HG03521 (cell line): ENCODE data around the gene ELAVL3.
"Not testable (repeated sequence)": the region's sequence is repeated elsewhere in the genome, so short reads cannot be mapped to it uniquely, and the experiment has no call there.

Experiments
- ATAC-seq: cut with Tn5 transposase; IDR thresholded peaks from one replicate; pipeline ENCODE4 v1.9.1; 2021; ENCODE audit warnings: mild to moderate bottlenecking, moderate library complexity; ENCODE audit not compliant: unreplicated experiment

Gene ELAVL3

GRCh38 chr19:11460207-11460606 lies 20.6 kb downstream of the ELAVL3 start:
- no peak for ATAC-seq

DNA sequence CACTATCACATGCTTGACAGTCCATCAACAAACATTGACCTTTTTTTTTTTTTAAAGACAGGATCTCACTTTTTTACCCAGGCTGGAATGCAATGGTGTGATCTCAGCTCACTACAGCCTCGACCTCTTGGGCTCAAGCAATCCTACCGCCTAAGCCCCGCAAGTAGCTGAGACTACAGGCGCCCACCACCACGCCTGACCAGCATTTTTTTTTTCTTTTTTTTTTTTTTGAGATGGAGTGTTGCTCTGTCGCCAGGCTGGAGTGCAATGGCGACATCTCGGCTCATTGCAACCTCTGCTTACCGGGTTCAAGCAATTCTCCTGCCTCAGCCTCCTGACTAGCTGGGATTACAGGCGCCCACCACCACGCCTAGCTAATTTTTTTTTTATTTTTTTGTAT lies 21.9 kb downstream of the ELAVL3 start:
- not testable (repeated sequence) for ATAC-seq

GRCh38 chr19:11458236-11458900 lies 22.5 kb downstream of the ELAVL3 start:
- no peak for ATAC-seq

- ATAC-seq, result no peak
Measured at GRCh38 chr19:11457831-11458230, 23.0 kb downstream of the ELAVL3 start.

GRCh38 chr19:11457115-11457514 lies 23.7 kb downstream of the ELAVL3 start:
- no peak for ATAC-seq

DNA sequence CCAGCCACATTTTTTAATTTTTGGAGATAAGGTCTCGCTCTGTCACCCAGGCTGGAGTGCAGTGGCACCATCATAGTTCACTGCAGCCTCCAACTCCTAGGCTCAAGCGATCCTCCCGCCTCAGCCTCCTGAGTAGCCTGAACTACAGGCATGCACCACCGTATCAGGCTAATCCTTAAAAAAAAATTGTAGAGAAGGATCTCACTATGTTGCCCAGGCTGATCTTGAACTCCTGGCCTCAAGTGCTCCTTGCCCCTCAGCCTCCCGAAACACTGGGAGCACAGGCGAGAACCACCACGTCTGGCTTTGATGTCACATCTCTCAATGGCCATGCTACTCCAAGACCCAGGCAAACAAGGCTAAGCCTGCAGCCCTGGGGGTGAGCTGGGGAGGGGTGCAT lies 24.2 kb downstream of the ELAVL3 start:
- no peak for ATAC-seq

DNA sequence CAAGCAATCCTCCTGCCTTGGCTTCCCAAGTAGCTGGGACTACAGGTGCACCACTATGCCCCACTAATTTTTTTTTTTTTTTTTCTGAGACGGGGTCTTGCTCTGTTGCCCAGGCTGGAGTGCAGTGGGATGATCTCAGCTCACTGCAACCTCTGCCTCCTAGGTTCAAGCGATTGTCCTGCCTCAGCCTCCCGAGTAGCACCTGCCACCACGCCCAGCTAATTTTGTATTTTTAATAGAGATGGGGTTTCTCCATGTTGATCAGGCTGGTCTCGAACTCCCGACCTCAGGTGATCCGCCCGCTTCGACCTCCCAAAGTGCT lies 25.7 kb downstream of the ELAVL3 start:
- not testable (repeated sequence) for ATAC-seq

DNA sequence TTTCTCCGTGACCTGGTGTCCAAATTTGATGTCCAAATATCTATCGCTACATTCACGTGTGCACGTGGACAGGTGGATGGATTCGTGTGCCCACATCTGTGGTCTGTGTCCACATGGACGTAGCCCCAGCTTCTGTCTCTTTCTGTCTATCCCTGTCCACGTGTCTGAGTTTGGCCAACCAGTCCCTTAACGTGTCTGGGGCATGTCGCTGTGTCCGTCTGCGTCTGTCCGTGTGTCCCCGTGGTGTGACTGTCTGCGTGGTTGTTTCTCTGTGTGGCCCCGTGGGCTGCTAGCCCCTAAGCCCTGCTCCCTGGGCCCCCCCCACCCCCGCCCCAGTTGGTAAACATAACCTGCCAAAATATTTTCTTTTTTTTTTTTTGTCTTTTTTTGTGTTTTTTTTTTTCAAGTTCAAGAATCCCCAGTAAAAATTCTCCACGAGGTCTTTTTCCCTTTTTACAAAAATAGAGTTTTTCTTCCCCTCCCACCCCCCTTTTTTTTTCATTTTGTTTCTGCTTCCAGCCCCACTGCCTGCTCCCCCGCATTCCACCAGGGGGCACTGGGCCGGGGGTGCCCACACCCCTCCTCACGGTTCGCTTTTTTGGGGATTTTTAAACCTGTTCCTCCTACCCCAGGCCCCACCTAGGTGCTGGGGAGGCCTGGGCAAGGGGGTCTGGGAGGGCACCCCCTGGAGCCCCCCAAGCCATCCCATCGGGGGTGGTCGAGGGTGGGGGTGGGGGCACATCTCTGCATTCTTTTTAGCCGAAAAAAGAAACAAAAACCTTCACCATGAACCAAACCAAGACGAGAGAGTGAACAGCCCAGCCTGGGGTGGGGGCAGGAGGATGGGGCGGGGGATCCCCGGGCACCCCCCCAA lies 27.1 kb downstream of the ELAVL3 start:
- no peak for ATAC-seq

DNA sequence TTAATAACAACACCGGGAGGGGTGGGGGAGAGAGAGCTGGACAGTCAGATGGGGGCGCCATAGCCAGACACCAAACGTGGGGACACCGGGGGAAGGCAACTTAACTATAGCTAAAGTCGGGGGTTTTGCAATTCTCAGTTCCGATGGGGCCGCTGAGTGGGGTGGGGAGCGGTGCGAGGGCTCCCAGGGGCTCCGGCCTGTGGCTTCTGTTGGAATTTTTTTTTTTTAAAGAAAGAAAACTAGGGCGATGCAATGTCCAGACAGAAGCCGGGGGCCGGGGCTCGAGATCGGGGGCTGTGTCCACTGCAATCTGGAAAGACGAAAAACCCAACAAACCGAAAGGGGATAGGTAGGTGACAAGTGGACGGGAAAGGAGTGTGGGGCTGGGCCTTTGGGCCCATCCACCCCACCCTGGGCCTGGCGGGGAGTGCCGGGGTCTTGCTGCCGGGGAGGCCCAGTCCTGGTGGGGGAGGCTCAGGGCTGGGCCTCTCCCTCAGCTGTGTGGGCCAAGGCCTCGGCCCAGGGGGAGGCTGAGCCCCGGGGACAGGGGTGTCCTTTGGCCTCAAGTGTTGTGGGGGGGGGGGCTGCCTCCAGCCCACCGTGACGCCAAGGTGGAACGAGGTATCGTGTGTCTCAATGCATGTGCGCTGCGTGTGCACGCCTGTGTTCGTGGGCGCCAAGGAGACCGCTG lies 28.1 kb downstream of the ELAVL3 start:
- ATAC-seq, result no peak

- ATAC-seq, result no peak
Measured at GRCh38 chr19:11451871-11452619, 28.8 kb downstream of the ELAVL3 start.

GRCh38 chr19:11451327-11451870 lies 29.4 kb downstream of the ELAVL3 start:
- no peak for ATAC-seq

DNA sequence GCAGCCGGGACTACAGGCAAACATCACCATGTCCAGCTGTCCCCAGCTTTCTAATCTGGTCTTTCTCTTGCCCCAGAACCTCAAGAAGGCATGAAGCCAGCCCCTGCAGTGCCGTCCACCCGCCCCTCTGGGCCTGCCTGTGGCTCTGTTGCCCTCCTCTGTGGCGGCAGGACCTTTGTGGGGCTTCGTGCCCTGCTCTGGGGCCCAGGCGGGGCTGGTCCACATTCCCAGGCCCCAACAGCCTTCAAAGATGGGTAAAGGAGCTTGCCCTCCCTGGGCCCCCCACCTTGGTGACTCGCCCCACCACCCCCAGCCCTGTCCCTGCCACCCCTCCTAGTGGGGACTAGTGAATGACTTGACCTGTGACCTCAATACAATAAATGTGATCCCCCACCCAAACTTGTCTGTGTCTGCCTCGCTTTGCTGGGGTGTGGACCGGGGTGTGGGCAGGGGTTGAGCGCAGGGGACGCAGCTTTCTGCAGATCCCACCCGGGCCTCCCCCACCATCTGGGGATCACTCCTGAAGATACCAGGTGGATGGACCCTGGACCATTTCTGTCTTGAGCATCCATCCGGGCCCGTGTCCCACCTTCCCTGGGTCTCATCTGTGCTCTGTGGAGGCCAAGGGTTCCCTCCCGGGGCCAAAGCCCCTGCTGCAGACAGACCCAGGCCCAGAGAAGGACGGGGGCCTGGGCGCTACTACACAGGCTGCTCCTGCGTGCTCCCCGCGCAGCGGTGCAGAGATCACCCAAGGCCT lies 30.1 kb downstream of the ELAVL3 start:
- ATAC-seq, result no peak

- ATAC-seq, result no peak
Measured at GRCh38 chr19:11448923-11449554, 31.8 kb downstream of the ELAVL3 start.

DNA sequence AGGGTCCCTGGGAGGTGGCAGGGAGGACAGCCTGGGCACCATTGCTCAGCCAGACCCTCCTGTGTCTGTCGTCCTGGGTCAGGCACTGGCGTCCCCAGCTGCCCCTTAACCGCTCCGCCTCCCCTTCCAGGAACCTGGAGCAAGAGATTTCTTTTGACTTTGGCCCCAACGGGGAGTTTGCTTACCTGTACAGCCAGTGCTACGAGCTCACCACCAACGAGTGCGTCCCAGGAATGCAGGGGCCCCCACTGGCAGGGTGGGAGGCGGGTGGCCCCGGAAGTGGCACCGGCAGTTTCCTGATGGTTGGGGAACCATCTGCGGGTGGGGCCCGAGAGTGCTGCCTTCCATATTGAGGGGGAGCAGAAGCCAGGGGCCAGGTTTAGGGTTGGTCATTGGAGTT lies 32.4 kb downstream of the ELAVL3 start:
- no peak for ATAC-seq

DNA sequence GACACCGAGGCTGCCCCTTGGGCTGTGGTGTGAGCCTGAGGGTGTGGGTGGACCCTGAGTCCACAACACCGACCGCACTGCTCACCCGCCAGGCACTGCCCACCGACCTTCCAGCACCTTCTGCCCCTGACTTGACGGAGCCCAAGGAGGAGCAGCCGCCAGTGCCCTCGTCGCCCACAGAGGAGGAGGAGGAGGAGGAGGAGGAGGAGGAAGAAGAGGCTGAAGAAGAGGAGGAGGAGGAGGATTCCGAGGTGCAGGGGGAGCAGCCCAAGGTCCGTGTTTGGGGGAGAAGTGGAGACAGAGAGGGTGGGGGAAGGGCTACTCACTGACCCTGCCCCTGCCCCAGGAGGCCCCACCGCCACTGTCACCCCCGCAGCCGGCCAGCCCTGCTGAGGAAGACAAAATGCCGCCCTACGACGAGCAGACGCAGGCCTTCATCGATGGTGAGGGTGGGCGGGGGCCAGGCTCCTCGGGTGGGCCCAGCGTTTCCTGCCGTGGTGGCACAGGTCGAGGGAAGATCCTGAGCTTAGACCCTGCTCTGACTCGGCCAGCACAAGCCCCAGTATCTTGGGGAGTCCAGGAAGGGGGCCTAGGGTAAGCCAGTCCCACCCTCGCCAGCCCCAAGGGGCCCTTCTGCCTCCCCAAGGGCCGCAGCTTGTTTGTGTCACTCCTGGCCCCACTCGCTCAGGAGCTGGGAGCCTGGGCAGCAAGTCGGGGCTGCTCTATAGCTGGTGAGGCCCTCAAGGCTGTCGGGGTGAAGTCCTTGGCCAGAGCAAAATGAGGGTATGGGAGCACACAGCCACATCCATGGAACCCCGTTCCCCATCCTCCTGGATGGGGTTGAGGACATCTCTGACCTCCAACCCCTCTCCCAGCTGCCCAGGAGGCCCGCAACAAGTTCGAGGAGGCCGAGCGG lies 33.2 kb downstream of the ELAVL3 start:
- ATAC-seq, result no peak

DNA sequence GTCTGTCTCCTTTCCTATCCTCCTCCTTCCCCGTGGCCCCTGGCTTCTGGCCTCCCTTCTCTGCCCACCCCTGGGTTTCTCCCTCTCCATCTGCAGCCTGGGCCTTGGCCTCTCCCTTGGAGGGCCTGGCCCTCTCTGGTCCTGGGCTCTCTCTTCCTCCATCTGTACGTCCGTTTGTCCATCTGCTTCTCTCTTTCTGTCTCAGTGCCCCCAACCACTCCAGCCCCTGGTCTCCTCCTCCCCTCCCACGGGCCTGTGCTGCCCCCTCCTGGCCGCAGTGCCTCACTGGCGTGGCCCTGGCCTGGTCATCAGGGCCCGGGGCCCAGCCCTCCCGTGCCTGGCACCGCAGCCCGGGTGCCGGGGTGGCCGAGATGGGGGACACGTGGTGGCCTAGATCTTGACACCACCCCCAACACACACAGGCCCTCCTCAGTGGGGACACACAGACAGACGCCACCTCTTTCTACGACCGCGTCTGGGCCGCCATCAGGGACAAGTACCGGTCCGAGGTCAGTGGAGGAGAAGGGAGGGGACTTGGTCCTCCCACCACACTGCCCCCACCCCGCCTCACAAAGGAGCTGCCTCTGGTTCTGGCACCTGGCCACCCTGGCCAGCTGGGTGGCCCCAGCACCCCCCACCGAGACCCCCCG lies 34.1 kb downstream of the ELAVL3 start:
- ATAC-seq, result no peak

- ATAC-seq, result no peak
Measured at GRCh38 chr19:11446271-11446651, 34.6 kb downstream of the ELAVL3 start.

- ATAC-seq, result no peak
Measured at GRCh38 chr19:11445141-11445540, 35.7 kb downstream of the ELAVL3 start.
